Measurements from ENCODE around the gene SORBS2.

- TF ChIP-seq CTCF (IDR thresholded peaks at IDR 0.05; ENCODE audit: low read depth, low read length): no peak
- TF ChIP-seq EZH2phosphoT487 (IDR thresholded peaks at IDR 0.05; ENCODE audit: low read depth): no peak
These were observed 213.0 kb downstream of the SORBS2 start for GRCh38 chr4:185598846-185599552.
